Measurements from ENCODE around the gene NPTX2. TPM values are rescaled to one million over a fixed set of nuclear protein-coding genes. Genes with fewer than 3 reads are reported as not detected.

NPTX2 gene
- total RNA-seq, 1 donor from 2014 or later: 81.2 TPM

- peaks cover 6% of the 10 kb centered on the region for H3K9me3 Mint-ChIP-seq (ENCODE audit: unreplicated experiment)
- H3K27me3 Mint-ChIP-seq (ENCODE audit: unreplicated experiment): peaks cover 10% of the 10 kb centered on the region
- H3K4me3 Mint-ChIP-seq (ENCODE audit: unreplicated experiment): no peak overlapping the region
- peaks cover 9% of the 10 kb centered on the region for H3K36me3 Mint-ChIP-seq (ENCODE audit: unreplicated experiment)
- no peak for DNase-seq
- H3K27ac Mint-ChIP-seq (ENCODE audit: unreplicated experiment): no peak overlapping the region
- TF ChIP-seq, protein P1, sequence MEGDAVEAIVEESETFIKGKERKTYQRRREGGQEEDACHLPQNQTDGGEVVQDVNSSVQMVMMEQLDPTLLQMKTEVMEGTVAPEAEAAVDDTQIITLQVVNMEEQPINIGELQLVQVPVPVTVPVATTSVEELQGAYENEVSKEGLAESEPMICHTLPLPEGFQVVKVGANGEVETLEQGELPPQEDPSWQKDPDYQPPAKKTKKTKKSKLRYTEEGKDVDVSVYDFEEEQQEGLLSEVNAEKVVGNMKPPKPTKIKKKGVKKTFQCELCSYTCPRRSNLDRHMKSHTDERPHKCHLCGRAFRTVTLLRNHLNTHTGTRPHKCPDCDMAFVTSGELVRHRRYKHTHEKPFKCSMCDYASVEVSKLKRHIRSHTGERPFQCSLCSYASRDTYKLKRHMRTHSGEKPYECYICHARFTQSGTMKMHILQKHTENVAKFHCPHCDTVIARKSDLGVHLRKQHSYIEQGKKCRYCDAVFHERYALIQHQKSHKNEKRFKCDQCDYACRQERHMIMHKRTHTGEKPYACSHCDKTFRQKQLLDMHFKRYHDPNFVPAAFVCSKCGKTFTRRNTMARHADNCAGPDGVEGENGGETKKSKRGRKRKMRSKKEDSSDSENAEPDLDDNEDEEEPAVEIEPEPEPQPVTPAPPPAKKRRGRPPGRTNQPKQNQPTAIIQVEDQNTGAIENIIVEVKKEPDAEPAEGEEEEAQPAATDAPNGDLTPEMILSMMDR (IDR thresholded peaks at IDR 0.05; ENCODE audit: partially characterized antibody, unreplicated experiment): no peak
- peaks cover 3% of the 10 kb centered on the region for H3K4me1 Mint-ChIP-seq (ENCODE audit: low read depth, unreplicated experiment)
Observed at GRCh38 chr7:98647326-98647725, 30.2 kb downstream of the NPTX2 start.

- TF ChIP-seq, protein P1 (IDR thresholded peaks at IDR 0.05; ENCODE audit: partially characterized antibody, unreplicated experiment): no peak
- no peak for DNase-seq
- peaks cover 6% of the 10 kb centered on the region for H3K27me3 Mint-ChIP-seq (ENCODE audit: unreplicated experiment)
- no peak overlapping the region for H3K4me3 Mint-ChIP-seq (ENCODE audit: unreplicated experiment)
- H3K9me3 Mint-ChIP-seq (ENCODE audit: unreplicated experiment): peaks cover 3% of the 10 kb centered on the region
- no peak overlapping the region for H3K27ac Mint-ChIP-seq (ENCODE audit: unreplicated experiment)
- H3K36me3 Mint-ChIP-seq (ENCODE audit: unreplicated experiment): peaks cover 9% of the 10 kb centered on the region
- H3K4me1 Mint-ChIP-seq (ENCODE audit: low read depth, unreplicated experiment): peaks cover 2% of the 10 kb centered on the region
Observed at GRCh38 chr7:98651760-98652159, 34.7 kb downstream of the NPTX2 start.

- Mint-ChIP-seq H3K9me3 (ENCODE audit: unreplicated experiment) (peaks cover 3% of the 10 kb centered on the region), H3K4me1 (ENCODE audit: low read depth, unreplicated experiment) (peaks cover 2% of the 10 kb centered on the region), H3K27me3 (ENCODE audit: unreplicated experiment) (peaks cover 5% of the 10 kb centered on the region), H3K27ac (ENCODE audit: unreplicated experiment) (no peak overlapping the region), H3K36me3 (ENCODE audit: unreplicated experiment) (peaks cover 9% of the 10 kb centered on the region), H3K4me3 (ENCODE audit: unreplicated experiment) (no peak overlapping the region)
- TF ChIP-seq, protein P1 (IDR thresholded peaks at IDR 0.05; ENCODE audit: partially characterized antibody, unreplicated experiment): no peak
- DNase-seq: no peak
Observed at GRCh38 chr7:98653601-98654310, 36.7 kb downstream of the NPTX2 start.

- TF ChIP-seq, protein P1 (IDR thresholded peaks at IDR 0.05; ENCODE audit: partially characterized antibody, unreplicated experiment): no peak
- peaks cover 4% of the 10 kb centered on the region for H3K9me3 Mint-ChIP-seq (ENCODE audit: unreplicated experiment)
- H3K4me1 Mint-ChIP-seq (ENCODE audit: low read depth, unreplicated experiment): peaks cover 2% of the 10 kb centered on the region
- no peak overlapping the region for H3K27ac Mint-ChIP-seq (ENCODE audit: unreplicated experiment)
- H3K36me3 Mint-ChIP-seq (ENCODE audit: unreplicated experiment): peaks cover 9% of the 10 kb centered on the region
- no peak overlapping the region for H3K4me3 Mint-ChIP-seq (ENCODE audit: unreplicated experiment)
- peaks cover 3% of the 10 kb centered on the region for H3K27me3 Mint-ChIP-seq (ENCODE audit: unreplicated experiment)
- DNase-seq: no peak
Observed at GRCh38 chr7:98654524-98655272, 37.6 kb downstream of the NPTX2 start.

DNA sequence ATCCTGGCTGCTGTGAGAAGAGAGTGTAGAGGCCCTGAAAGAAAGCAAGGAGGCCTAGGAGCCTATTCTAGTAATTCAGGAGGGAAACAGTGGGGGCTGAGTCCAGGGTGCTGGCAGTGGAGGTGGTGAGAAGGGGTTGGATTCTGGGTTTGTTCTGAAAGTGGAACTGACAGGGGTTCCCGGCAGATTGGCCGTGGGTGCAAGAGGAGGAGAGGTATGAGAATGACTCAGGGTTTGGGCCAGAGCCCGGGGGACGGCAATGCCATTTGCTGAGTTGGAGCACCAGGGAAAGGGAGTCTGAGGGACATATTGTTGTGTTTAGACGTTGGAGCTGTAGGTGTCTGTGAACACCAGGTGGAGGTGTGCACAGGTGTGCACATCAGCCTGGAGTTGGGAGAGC is 38.5 kb downstream of the NPTX2 start:
- H3K27me3 Mint-ChIP-seq (ENCODE audit: unreplicated experiment): peaks cover 4% of the 10 kb centered on the region
- peaks cover 2% of the 10 kb centered on the region for H3K4me1 Mint-ChIP-seq (ENCODE audit: low read depth, unreplicated experiment)
- peaks cover 5% of the 10 kb centered on the region for H3K36me3 Mint-ChIP-seq (ENCODE audit: unreplicated experiment)
- TF ChIP-seq, protein P1 (IDR thresholded peaks at IDR 0.05; ENCODE audit: partially characterized antibody, unreplicated experiment): no peak
- no peak overlapping the region for H3K27ac Mint-ChIP-seq (ENCODE audit: unreplicated experiment)
- DNase-seq: no peak
- H3K9me3 Mint-ChIP-seq (ENCODE audit: unreplicated experiment): peaks cover 4% of the 10 kb centered on the region
- no peak overlapping the region for H3K4me3 Mint-ChIP-seq (ENCODE audit: unreplicated experiment)
